Measurements from ENCODE around the gene SCUBE3.

SCUBE3 gene

DNA sequence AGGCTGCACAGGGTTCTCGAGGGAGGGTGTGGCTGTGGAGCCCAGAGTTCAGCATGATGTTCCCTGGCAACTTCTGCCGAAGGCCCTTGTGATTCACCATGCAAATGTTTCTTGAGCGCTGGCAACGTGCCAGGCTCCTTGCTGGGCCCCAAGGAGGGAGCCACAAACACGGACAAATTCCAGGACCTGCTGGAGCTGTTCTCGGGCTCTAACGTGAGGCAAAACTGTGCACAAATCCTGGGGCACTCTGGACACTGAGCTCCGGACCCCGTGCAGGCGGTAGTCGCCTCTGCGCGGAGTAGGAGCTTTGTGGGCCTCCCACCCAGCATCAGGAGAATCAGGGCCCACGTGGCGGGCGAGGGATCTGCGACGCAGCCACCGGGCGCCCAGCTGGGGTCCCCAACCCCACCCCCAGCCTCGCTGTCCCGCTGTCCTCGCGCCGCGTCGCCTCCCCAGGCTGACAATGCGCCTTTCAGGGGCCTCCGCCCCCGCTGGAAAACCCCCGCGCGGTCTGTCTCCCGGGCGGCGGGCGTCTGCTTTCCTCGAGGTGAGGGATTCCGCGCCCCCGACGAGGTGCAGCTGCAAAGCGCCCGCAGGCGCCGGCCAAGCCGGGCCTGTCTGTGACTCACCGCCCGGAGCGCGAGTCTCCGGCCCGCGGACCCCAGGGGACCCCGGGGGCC is 31.7 kb upstream of the SCUBE3 start:
- Histone ChIP-seq H3K4me1 (ENCODE audit: control insufficient read depth, low read depth, low read length) (no peaks in the 10 kb centered on the region), H3K27ac (ENCODE audit: low read length) (no peak overlapping the region), H3K9ac (ENCODE audit: low read length) (no peak overlapping the region), H3K4me3 (ENCODE audit: low read length) (no peak overlapping the region), H3K36me3 (ENCODE audit: control insufficient read depth, low read depth, low read length) (no peaks in the 10 kb centered on the region), H3K9me3 (ENCODE audit: control insufficient read depth, low read depth, low read length) (no peaks in the 10 kb centered on the region), H3K27me3 (ENCODE audit: control insufficient read depth, insufficient read depth, low read length) (peaks cover 17% of the 10 kb centered on the region)

- Histone ChIP-seq H3K4me3 (ENCODE audit: low read length) (no peak overlapping the region), H3K27me3 (ENCODE audit: control insufficient read depth, insufficient read depth, low read length) (peaks cover 17% of the 10 kb centered on the region), H3K9me3 (ENCODE audit: control insufficient read depth, low read depth, low read length) (no peaks in the 10 kb centered on the region), H3K9ac (ENCODE audit: low read length) (no peak overlapping the region), H3K4me1 (ENCODE audit: control insufficient read depth, low read depth, low read length) (no peaks in the 10 kb centered on the region), H3K27ac (ENCODE audit: low read length) (no peak overlapping the region), H3K36me3 (ENCODE audit: control insufficient read depth, low read depth, low read length) (no peaks in the 10 kb centered on the region)
Observed at GRCh38 chr6:35183281-35183680, 30.5 kb upstream of the SCUBE3 start.

DNA sequence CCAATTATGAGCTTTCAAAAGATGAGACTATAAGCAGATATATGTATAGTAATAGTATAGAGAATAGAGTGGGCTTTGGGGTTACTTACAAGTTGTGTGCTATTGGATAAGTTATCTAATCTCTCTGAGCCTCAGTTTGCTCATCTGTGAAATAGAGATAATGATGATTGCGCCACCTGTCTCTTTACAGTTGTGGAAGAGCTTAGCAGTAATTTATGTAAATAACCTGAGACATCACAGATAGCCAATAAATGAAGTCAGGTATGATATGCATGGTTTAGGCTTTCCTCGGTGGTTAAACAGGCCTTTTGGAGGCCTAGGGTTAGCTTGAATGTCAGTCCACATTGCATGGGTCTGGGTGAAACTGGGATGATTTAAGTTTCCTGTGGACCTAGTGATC is 29.8 kb upstream of the SCUBE3 start:
- Histone ChIP-seq H3K36me3 (ENCODE audit: control insufficient read depth, low read depth, low read length) (no peaks in the 10 kb centered on the region), H3K4me1 (ENCODE audit: control insufficient read depth, low read depth, low read length) (no peaks in the 10 kb centered on the region), H3K27me3 (ENCODE audit: control insufficient read depth, insufficient read depth, low read length) (peaks cover 17% of the 10 kb centered on the region), H3K9me3 (ENCODE audit: control insufficient read depth, low read depth, low read length) (no peaks in the 10 kb centered on the region), H3K27ac (ENCODE audit: low read length) (no peak overlapping the region), H3K9ac (ENCODE audit: low read length) (no peak overlapping the region), H3K4me3 (ENCODE audit: low read length) (no peak overlapping the region)

DNA sequence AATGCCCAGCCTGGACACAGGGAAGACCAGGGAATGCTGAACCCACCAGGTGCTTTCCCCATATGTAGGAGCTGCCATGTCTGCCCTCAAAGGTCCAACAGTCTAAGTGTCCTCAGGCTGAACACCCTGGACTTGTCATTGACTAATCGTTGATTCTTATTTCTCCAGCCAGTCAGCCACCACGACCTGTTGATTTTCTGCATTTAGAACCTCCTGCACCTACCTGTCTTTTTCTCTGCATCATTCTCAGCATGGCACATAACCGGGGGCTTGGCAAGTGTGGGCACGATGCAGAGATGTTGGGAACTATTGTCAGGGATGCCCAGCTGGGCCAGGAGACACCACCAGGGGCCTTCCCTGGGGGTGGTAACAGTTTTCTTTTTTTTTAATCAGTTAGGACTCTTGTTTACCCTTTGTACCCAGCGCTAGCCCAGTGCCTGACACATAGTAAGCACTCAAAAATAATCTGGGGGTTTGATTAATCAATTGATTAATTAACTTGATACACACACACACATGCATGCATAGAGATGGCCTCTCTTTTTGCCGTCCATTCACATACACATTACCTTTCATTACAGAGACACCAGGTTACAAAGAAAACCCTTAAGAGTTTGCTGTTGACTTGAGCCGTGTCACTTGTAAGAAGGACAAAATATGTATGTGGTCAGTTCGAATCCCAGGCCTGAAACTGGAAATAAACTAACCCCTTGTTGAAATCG is 29.0 kb upstream of the SCUBE3 start:
- Histone ChIP-seq H3K27ac (ENCODE audit: low read length) (no peak overlapping the region), H3K36me3 (ENCODE audit: control insufficient read depth, low read depth, low read length) (no peaks in the 10 kb centered on the region), H3K9me3 (ENCODE audit: control insufficient read depth, low read depth, low read length) (no peaks in the 10 kb centered on the region), H3K4me1 (ENCODE audit: control insufficient read depth, low read depth, low read length) (no peaks in the 10 kb centered on the region), H3K9ac (ENCODE audit: low read length) (no peak overlapping the region), H3K27me3 (ENCODE audit: control insufficient read depth, insufficient read depth, low read length) (peaks cover 17% of the 10 kb centered on the region), H3K4me3 (ENCODE audit: low read length) (no peak overlapping the region)

DNA sequence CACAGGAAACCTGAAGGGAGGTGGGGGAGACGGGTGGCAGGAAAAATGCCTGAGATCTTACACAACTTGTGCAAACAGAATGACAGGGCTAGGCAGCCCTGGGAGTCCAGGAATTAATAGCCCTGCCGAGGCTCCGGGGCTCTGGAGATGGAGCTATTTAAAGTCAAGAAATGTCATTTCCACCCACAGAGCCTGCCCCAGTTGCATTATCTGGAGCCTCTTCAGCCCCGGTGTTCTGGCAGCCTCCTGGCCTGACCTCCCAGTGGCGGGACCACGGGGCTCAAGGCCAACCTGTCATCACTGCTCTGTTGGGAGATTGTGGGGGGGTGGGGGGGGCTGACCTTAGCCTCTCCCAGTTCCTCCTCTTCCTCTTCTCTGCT is 28.5 kb upstream of the SCUBE3 start:
- H3K9ac ChIP-seq (ENCODE audit: low read length) = no peak overlapping the region

DNA sequence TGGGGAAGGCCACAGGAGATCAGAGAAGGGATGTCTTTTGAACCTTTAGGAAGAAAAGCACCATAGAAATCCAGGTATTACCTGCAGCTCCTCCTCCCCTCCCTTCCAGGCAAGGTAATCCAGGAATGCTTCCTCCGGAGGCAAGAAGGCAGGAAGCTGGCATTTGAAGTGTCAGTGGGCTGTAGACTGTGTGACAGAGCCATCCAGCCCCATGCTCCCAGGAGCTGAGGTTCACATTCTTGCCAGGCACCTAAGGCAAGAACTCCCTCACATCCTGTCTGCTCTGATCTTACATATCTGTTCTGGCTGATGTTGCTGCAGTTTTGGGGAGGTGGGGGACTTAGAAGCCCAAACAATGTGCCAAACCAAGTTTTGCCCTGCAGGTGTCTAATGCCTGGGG is 27.8 kb upstream of the SCUBE3 start:
- Histone ChIP-seq H3K9me3 (ENCODE audit: control insufficient read depth, low read depth, low read length) (no peaks in the 10 kb centered on the region), H3K27ac (ENCODE audit: low read length) (no peak overlapping the region), H3K27me3 (ENCODE audit: control insufficient read depth, insufficient read depth, low read length) (peaks cover 17% of the 10 kb centered on the region), H3K4me3 (ENCODE audit: low read length) (no peak overlapping the region), H3K9ac (ENCODE audit: low read length) (no peak overlapping the region), H3K4me1 (ENCODE audit: control insufficient read depth, low read depth, low read length) (no peaks in the 10 kb centered on the region), H3K36me3 (ENCODE audit: control insufficient read depth, low read depth, low read length) (no peaks in the 10 kb centered on the region)

More for the DNA sequence above, 28.5 kb upstream of the SCUBE3 start:
- H3K4me1 ChIP-seq (ENCODE audit: control insufficient read depth, low read depth, low read length) = no peaks in the 10 kb centered on the region
- no peaks in the 10 kb centered on the region for H3K36me3 ChIP-seq (ENCODE audit: control insufficient read depth, low read depth, low read length)
- H3K9me3 ChIP-seq (ENCODE audit: control insufficient read depth, low read depth, low read length) = no peaks in the 10 kb centered on the region
- H3K27me3 ChIP-seq (ENCODE audit: control insufficient read depth, insufficient read depth, low read length) = peaks cover 17% of the 10 kb centered on the region
- H3K4me3 ChIP-seq (ENCODE audit: low read length) = no peak overlapping the region
- H3K27ac ChIP-seq (ENCODE audit: low read length) = no peak overlapping the region

DNA sequence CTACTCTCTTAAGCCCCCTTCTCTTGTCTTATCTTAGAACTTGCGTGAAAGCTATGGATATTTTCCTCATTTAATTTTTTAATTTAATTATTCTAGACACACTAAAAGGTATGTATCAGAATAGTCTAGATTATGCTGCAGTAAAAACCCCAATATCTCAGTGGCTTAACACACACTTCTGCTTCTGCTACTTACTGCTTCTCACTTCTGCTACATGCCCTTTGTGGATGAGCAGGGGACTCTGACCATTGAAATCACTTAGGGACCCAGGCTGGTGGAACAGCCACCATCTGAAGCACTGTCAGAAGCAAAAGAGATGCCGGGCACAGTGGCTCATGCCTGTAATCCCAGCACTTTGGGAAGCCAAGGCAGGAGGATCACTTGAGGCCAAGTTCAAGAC is 27.2 kb upstream of the SCUBE3 start:
- Histone ChIP-seq H3K36me3 (ENCODE audit: control insufficient read depth, low read depth, low read length) (no peaks in the 10 kb centered on the region), H3K27me3 (ENCODE audit: control insufficient read depth, insufficient read depth, low read length) (peaks cover 13% of the 10 kb centered on the region), H3K9me3 (ENCODE audit: control insufficient read depth, low read depth, low read length) (no peaks in the 10 kb centered on the region), H3K27ac (ENCODE audit: low read length) (no peak overlapping the region), H3K4me1 (ENCODE audit: control insufficient read depth, low read depth, low read length) (no peaks in the 10 kb centered on the region), H3K4me3 (ENCODE audit: low read length) (no peak overlapping the region), H3K9ac (ENCODE audit: low read length) (no peak overlapping the region)

DNA sequence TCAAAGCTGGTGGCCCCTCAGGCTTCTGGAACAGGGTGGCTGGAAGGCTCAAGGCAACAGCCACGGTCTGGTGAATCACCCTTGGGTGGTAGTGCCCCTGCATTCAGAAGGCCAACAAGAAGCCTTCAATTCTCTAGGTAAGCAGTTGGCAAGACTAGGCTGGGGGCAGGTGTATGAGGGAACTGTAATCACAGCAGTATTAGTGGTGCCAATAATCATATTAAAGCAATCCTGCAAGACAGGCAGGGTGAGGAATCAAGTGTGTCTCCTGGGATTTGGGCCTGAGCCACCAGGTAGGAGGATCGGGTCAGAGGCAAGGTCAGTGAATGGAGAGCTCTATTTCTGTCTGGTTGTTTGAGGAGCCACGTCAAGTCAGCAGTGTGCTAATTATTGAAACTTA is 24.9 kb upstream of the SCUBE3 start:
- peaks cover 6% of the 10 kb centered on the region for H3K4me1 ChIP-seq (ENCODE audit: control insufficient read depth, low read depth, low read length)
- no peaks in the 10 kb centered on the region for H3K9me3 ChIP-seq (ENCODE audit: control insufficient read depth, low read depth, low read length)
- H3K27me3 ChIP-seq (ENCODE audit: control insufficient read depth, insufficient read depth, low read length) = no peaks in the 10 kb centered on the region

DNA sequence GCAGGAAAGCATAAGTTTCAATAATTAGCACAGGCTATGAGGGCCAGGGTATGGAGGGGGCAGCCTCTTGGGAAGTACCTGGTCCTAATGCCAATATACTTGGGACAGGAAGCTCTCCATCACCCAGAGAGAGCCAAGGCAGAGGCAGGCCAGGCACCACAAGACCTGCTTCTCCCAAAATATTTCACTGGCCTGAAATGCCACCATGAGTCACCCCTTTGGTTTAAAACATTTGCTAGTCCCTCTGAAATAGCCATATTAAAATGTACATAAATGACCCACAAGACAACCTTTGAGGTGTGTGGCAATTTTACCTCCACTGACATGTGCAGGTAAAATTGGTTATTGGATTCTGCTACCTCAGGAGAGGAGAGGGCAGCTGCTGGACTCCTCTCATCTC is 23.4 kb upstream of the SCUBE3 start:
- Histone ChIP-seq H3K9ac (ENCODE audit: low read length) (no peak overlapping the region), H3K4me1 (ENCODE audit: control insufficient read depth, low read depth, low read length) (peaks cover 6% of the 10 kb centered on the region), H3K4me3 (ENCODE audit: low read length) (no peak overlapping the region), H3K27me3 (ENCODE audit: control insufficient read depth, insufficient read depth, low read length) (no peaks in the 10 kb centered on the region), H3K36me3 (ENCODE audit: control insufficient read depth, low read depth, low read length) (no peaks in the 10 kb centered on the region), H3K9me3 (ENCODE audit: control insufficient read depth, low read depth, low read length) (no peaks in the 10 kb centered on the region), H3K27ac (ENCODE audit: low read length) (no peak overlapping the region)

More for the DNA sequence above, 24.9 kb upstream of the SCUBE3 start:
- Histone ChIP-seq H3K4me3 (ENCODE audit: low read length) (no peak overlapping the region), H3K27ac (ENCODE audit: low read length) (no peak overlapping the region), H3K36me3 (ENCODE audit: control insufficient read depth, low read depth, low read length) (no peaks in the 10 kb centered on the region), H3K9ac (ENCODE audit: low read length) (no peak overlapping the region)

- Histone ChIP-seq H3K27me3 (ENCODE audit: control insufficient read depth, insufficient read depth, low read length) (no peaks in the 10 kb centered on the region), H3K9me3 (ENCODE audit: control insufficient read depth, low read depth, low read length) (no peaks in the 10 kb centered on the region), H3K4me1 (ENCODE audit: control insufficient read depth, low read depth, low read length) (peaks cover 6% of the 10 kb centered on the region), H3K36me3 (ENCODE audit: control insufficient read depth, low read depth, low read length) (no peaks in the 10 kb centered on the region), H3K27ac (ENCODE audit: low read length) (no peak overlapping the region), H3K4me3 (ENCODE audit: low read length) (no peak overlapping the region), H3K9ac (ENCODE audit: low read length) (no peak overlapping the region)
Observed at GRCh38 chr6:35191889-35192288, 21.9 kb upstream of the SCUBE3 start.

DNA sequence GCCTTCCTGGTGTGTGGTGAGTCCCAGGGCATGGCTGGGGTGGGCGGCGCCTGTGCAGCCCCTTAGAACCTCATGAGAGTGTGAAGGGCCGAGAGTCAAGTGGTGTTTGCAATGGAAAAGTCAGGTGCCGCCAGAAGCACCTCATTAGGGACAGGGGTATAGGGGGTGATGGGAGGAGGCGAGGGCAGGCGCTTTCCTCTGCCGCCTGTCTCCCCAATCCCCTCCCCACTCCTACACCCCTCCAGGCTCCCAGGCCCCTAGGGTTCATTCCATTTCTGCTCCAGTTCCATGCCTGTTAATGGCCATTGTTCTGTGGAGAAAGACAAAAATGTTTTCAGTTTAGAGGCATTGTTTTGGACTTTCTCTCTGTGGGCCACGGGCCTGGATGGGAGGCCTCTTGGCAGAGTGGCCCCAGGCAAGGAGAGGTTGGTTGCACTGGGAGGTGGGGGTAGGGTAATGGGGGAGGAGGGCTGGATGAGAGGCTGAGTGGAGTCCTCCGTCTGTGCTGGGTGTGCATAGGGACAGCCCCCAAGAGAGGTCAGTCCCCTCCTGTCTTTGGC is 21.4 kb upstream of the SCUBE3 start:
- Histone ChIP-seq H3K27ac (ENCODE audit: low read length) (no peak overlapping the region), H3K4me1 (ENCODE audit: control insufficient read depth, low read depth, low read length) (peaks cover 6% of the 10 kb centered on the region), H3K36me3 (ENCODE audit: control insufficient read depth, low read depth, low read length) (no peaks in the 10 kb centered on the region), H3K9me3 (ENCODE audit: control insufficient read depth, low read depth, low read length) (no peaks in the 10 kb centered on the region), H3K27me3 (ENCODE audit: control insufficient read depth, insufficient read depth, low read length) (no peaks in the 10 kb centered on the region), H3K9ac (ENCODE audit: low read length) (no peak overlapping the region), H3K4me3 (ENCODE audit: low read length) (no peak overlapping the region)

DNA sequence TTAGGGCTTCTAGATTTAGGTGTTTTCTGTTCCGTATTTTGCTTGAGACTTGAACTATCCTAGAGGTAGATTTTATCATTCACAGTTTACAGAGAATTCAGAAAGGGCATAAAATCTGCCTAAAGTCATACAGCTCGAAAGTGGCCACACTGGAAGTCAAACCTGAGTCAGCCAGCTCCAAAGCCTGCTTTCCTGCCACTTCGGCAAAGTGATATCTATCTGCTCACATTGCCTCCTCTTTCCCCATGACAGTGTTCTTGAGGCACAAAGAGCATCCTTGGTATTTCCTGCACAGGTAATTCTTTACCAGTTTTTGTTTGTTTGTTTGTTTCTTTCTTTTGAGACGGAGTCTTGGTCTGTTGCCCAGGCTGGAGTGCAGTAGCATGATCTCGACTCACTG is 19.4 kb upstream of the SCUBE3 start:
- Histone ChIP-seq H3K27me3 (ENCODE audit: control insufficient read depth, insufficient read depth, low read length) (no peaks in the 10 kb centered on the region), H3K4me3 (ENCODE audit: low read length) (no peak overlapping the region), H3K36me3 (ENCODE audit: control insufficient read depth, low read depth, low read length) (no peaks in the 10 kb centered on the region), H3K9me3 (ENCODE audit: control insufficient read depth, low read depth, low read length) (no peaks in the 10 kb centered on the region), H3K4me1 (ENCODE audit: control insufficient read depth, low read depth, low read length) (peaks cover 6% of the 10 kb centered on the region), H3K27ac (ENCODE audit: low read length) (no peak overlapping the region), H3K9ac (ENCODE audit: low read length) (no peak overlapping the region)

Measured in iPS-18a (cell line).